Spleen (tissue), 7 donors: Measurements from ENCODE around the gene GLIPR1L1.

Experiments used
- POLR2A ChIP-seq, 3 donors: fragments of 450-650 bp; IDR thresholded peaks; one replicate each; pipeline ENCODE4 v1.5.1; 2017; ENCODE audit warnings: antibody characterized with exemption in 3 of 3, mild to moderate bottlenecking in 1 of 3
- POLR2AphosphoS5 ChIP-seq, 3 donors: sonication (generic); formaldehyde crosslinking; IDR thresholded peaks; one replicate each; pipeline ENCODE4 v1.5.1; 2017; ENCODE audit warnings: antibody characterized with exemption in 3 of 3
- TF ChIP-seq, protein P1 (sequence below), 11 experiments: fragments of 200-600 bp in 7 of 11; fragments of 450-650 bp in 4 of 11; sonication (generic) in 4 of 11; IDR thresholded peaks in 8 of 11; conservative IDR thresholded peaks in 3 of 11; 1 replicate in 7 of 11; 2 replicates in 4 of 11; pipeline versions ENCODE4 v1.4.0 to v1.8.0; 2016 to 2021; ENCODE audit warnings: antibody characterized with exemption in 11 of 11, inconsistent platforms in 4 of 11, mild to moderate bottlenecking in 1 of 11
- donor health status: DM: no; HTN: no; CAD: no; lungs with moderate emphysema.
- donor health status: DM: no; HTN: no; CAD: no.
- donor health status: DM: no; HTN: no; CAD: no.

DNA sequence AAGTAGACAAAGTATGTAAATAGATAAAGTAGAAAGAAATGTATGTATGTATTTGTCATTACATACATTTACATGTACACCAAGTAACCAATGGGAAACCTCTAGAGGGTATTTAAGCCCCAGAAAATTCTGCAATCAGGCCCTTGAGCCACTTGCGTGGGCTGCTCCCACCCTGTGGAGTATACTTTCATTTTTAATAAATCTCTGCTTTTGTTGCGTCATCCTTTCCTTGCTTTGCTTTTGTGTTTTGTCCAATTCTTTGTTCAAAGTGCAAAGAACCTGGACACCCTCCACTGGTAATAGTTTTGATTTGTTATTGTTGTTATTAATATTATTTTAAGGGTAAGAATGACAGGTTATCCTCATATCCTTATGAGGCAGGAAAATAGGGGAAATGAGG, 26.2 kb upstream of the GLIPR1L1 start:
- no peak for TF ChIP-seq POLR2A (IDR thresholded peaks at IDR 0.05)
- TF ChIP-seq, protein P1, sequence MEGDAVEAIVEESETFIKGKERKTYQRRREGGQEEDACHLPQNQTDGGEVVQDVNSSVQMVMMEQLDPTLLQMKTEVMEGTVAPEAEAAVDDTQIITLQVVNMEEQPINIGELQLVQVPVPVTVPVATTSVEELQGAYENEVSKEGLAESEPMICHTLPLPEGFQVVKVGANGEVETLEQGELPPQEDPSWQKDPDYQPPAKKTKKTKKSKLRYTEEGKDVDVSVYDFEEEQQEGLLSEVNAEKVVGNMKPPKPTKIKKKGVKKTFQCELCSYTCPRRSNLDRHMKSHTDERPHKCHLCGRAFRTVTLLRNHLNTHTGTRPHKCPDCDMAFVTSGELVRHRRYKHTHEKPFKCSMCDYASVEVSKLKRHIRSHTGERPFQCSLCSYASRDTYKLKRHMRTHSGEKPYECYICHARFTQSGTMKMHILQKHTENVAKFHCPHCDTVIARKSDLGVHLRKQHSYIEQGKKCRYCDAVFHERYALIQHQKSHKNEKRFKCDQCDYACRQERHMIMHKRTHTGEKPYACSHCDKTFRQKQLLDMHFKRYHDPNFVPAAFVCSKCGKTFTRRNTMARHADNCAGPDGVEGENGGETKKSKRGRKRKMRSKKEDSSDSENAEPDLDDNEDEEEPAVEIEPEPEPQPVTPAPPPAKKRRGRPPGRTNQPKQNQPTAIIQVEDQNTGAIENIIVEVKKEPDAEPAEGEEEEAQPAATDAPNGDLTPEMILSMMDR (IDR thresholded peaks at IDR 0.05 in 8 of 11, conservative IDR thresholded peaks at IDR 0.05 in 3 of 11): no peak
- no peak for TF ChIP-seq POLR2AphosphoS5 (IDR thresholded peaks at IDR 0.05)
